GM19455 (cell line): ENCODE data around the gene CNOT4.
"Not testable (repeated sequence)": the region's sequence is repeated elsewhere in the genome, so short reads cannot be mapped to it uniquely, and the experiment has no call there.

ENCODE experiments used
- ATAC-seq: cut with Tn5 transposase; IDR thresholded peaks from one replicate; pipeline ENCODE4 v1.9.1; 2021; ENCODE audit not compliant: unreplicated experiment

CNOT4 gene

DNA sequence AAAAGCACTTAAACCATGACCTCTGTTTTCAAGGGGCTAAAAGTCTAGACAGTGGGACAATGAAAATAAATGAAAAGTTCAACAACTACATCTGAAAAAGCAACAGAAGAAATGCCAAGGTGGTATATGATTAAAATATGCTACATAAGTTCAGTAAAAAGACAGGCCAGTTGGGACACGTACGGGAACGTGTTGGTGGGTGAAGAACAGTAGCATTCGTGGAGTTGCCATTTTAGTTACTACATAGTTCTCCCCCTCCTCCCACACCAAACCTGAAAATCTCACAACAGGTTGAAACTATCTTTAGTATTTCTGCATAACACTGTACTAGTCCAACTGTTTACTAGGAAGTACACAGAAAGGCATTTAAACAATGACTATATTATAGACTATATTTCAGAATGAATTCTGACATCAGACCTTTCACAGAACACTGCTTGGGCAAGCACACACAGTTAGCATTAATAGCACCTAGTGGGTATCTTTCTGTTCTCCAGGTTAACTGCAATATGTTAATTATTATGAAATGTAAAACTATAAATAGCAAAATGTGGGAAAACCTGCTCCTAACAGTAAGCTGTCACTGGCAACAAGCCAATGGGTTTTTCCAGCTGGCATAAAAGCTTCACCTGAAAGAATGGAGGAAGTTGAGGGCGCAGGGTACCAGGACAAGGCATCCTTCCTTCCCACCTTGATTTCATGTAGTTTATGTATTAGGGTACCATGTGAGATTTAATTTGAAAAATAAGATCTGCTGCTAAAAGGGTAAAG lies 141.3 kb downstream of the CNOT4 start:
- no peak for ATAC-seq

DNA sequence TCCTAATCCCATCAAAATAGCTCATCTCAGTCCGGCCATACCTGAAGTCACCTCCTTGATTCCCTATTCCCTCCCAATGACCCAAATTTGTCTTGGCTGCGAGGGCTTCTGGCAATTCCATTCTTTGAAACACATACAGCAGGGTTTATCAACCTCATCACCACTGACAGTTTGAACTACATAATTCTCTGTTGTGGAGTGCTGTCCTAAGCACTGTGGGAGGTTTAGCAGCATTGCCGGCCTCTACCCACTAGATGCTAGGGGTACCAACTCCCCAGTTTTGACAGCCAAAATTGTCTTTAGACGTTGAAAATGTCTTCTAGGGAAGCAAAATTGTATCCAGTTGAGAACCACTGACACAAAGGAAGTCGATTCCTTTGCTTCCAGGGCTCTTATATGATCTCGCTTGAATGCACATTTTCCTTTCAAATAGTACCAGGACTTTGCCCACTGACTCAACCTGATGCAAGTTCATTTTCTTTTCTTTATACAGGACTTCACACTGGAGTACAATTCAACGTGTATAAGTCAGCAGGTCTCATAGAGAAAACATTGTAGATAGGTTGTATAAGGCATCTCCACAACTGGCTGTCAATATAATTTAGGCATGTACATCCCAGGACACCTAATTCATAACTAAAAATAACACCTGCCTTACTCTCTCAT lies 142.9 kb downstream of the CNOT4 start:
- no peak for ATAC-seq

DNA sequence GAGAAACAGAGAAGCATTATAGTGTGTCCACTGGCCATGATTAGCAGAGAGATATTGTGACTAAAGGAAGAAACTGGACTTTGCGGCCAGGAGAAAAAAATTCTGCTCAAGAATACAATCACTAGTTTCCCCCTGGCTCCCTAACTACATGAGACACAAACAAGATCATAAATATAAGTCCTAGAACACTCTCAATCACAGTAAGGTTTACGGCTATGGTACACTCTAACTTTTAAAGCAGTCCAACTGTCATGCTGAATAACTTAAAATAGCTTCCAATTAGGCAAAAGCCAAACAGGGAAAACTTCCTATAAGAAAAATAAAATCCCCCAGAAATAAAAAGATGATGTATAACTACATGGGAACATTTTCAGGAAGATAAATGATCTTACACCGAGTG lies 144.2 kb downstream of the CNOT4 start:
- ATAC-seq, result no peak

DNA sequence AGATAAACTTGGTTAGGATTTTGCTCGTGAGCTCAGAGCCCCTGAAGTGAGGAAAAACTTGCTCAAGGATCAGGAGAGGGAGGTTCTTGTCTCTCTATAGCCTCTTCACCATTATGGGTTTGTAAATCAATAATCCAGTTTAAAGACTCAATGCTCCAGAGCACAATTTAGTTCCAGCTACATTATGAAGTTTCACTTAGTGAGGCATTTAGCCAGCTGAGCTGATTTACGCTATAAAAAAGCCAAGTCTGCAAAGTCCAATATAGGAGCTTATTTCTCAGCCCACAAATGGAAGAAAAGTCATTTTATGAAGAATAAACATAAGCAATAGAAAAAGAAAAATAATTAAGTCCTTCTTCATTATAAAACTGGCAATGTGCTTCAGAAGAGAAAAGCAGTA lies 145.7 kb downstream of the CNOT4 start:
- ATAC-seq, result no peak

DNA sequence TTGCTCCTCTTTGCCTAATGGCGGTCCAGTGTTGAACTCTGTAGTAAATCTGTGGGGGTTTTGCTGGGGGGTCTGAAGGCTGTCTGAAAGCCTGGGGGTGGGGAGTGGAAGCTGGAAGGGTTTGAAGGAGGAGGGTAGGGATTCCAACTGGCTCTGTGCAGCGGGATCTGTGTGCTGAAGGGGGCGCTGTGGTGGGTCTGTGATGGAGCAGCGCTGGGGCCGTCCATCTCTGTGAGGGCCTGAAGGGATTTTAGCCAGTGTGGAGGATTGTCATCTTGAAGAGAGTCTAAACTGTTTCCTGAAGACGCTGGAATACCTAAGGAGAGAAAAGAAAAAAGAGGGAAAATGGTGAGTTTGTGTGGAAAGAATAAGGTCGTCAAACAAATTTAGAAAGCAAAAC lies 147.0 kb downstream of the CNOT4 start:
- ATAC-seq, result no peak

DNA sequence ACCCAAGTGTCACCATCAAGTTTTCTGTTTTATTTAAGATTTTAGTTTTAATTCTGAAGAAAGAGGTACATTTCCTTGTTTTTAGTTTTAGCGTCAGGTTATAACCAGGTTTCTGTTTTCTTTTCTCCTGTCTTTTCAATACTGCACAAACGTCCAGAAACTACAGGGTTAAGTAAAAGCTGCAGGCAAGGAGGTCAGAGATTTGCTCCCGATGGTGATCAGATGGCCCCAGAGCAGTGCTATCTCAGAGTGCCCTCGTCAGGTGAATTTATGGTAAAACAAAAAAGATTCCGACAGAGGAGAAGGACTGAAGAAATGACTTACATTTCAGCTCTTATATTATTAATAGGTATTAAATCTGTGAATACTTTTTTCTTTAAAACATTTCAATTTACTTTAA lies 148.1 kb downstream of the CNOT4 start:
- ATAC-seq, result no peak

DNA sequence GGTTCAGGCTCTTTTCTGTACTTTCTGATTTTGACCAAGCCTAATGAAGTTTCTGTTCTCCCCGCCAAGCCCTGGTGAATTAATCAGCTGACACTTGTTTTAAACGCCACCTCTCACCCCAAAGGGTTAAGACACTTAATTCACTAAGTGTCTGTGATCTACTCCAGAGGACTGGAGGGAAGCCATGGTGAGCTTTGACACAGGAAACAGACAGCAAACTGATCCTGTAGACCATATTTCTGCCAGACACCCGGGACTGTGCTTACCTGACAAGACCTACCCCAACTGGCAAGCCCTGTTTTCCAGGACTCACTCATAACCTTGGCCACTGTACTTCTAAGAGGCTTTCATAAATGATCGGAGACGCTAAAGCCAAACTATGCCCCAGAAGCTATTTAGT lies 150.3 kb downstream of the CNOT4 start:
- no peak for ATAC-seq

DNA sequence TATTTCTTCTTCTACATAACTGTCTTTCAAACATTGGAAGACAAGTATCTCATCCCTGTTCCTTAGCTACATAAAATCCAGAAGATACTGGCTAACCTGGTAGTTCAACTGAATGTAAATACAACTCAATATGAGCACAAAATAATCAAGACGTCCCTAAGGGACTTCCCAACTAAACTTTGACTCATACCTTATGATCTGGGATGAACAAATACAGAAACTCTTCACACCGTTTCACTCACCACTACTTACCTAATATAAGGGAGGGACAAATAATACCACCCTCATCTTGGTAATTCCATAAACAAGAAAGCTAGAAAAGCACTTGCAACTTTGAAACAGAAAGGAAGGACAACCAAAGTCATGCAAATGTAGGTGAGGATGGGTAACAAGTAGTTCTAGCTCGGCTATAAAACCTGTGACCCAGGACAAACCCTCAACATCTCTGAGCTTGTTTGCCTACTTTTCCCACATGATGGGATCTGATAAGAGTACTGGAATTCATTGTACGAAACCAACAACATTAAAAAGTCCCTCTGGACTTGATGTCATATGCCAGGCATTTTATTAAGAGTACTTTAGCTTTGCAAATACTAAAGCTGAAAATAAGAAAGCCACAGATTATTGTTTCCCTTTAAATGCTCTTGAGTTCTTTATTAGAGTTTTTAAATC lies 154.4 kb downstream of the CNOT4 start:
- no peak for ATAC-seq

DNA sequence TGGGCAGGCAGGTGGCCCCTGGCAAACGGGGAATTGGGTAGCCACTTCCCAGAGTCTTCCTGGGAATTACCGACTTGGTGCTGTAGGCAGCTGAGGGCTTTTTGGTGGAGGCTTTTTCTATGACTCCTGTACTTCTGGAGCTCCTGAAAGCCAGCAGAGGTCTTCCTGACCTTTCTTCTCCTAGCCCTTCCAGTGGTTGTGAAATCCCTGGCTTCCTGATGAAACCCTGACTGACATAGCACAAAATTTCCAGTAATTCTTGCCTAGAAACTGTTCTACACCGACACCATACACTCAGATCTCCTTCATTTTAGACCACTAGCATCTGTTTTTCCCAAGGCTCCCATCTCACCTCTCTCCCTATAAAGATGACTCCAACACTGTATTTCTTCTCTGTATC lies 156.1 kb downstream of the CNOT4 start:
- no peak for ATAC-seq

DNA sequence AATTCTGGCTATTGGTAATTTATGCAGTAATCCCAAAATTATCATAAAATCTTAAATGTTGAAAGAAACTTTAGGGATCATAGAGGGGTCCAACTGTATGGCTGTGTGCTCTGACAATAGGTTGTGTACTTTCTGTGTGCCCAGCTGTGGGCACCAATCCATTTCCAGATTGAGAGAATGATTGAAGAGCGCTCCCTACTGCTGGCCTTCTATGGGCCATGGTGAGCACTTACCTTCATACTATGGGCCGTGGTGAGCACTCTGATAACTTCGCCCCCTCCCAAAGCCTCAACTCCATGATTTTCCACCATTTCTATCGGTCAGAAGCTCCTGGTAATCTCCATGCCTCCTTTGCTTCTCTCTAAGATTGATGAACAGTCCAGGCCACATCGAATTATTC lies 157.6 kb downstream of the CNOT4 start:
- no peak for ATAC-seq

DNA sequence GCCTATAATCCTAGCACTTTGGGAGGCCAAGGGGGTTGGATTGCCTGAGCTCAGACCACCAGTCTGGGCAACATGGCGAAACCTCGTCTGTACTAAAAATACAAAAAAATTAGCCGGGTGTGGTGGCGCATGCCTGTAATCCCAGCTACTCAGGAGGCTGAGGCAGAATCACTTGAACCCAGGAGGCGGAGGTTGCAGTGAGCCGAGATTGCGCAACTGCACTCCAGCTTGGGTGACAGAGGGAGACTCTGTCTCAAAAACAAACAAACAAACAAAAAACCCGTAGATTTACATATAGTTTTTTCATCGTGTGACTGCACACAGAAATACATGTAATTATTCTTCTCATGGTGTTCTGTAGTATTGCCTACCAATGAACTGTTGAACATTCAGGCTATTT lies 158.8 kb downstream of the CNOT4 start:
- not testable (repeated sequence) for ATAC-seq

DNA sequence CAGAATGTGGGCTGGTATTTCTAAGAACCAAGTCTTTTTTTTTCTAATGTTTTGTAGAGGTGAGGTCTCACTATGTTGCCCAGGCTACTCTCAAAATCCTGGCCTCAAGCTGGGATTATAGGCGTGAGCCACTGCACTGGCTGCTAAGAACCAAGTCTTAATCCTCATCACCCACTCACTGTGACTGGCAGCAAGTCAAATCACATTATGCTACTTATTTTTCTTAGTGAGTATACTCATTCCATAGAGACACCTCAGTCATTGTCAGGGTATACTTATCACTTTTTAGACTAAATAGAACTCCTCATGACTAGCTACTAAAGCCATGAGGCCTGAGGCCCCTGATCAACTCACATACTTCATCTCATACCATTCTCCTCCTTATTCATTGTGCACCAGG lies 160.2 kb downstream of the CNOT4 start:
- no peak for ATAC-seq

DNA sequence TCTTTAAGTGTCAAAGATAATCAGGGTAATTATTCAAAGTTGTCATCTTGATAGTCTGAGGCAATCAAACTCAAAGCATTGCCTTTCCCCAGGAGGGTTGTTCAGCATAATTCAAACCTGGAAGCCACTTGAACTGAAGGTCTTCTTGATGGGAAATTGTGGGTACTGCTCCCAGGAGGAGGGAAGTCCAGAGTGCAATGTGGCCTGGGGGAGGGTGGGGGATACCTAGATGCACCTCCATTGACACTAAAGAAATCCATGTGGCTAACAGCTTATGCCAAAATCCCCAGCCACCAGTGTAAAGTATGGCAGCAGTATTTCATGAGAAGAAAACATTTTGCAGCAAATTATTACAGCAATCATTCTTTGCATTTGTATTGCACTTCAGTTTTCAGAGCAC lies 161.4 kb downstream of the CNOT4 start:
- ATAC-seq, result no peak

DNA sequence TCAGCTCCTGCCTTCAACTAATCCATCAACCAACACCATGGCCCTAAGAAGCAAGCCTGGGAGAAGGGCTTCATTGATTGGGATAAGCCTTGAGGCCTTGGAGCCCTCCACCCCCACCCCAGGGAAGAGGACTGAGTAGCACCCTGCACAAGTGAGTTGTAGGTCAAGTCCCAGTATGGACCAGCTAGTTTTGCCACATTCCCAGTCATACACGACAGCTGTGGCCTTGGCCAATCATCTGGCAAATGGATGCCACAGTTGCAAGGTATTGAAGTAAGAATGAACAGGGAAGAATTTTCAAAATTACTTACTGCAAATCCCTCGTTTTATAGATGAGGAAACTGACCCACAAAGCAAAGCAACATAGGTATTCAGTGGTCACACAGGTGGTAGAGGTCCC lies 166.5 kb downstream of the CNOT4 start:
- ATAC-seq, result no peak

DNA sequence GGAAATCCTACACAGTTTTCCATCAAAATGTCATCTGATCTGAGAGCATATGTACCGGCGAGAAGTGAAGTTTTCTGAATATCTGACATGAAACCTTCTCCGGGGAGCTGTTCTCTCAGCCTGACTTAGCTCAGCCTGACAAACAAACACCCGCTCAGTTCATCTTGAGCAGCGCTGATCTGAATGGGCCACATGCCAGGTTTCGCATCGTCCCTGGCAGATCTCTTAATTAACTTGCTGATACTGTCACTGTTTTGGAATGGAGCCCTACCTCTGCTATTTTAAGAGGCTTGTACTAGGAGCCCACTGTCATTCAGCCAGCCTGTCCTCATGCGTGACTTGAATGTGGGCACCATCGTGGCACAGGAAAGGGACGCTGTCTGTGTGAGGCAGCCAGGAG lies 167.0 kb downstream of the CNOT4 start:
- no peak for ATAC-seq

DNA sequence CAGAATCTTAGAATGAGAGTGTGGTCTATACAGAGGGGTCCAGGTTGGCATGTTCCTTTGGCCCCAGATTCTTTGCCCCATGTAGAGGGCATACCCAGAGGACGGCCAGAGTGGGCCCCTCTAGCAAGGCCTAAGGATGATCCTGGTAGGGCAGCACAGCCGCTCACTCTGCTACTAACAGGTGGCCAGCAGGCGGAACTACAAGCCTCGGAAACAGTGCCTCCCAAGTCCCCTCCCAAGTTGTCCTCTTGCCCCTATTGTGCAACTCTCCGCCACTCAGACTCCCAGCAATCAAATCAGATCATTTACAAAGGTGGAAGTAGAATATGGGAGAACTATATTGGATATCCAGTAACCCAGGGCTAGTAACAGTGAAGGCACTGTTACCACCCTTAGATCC lies 168.9 kb downstream of the CNOT4 start:
- no peak for ATAC-seq

DNA sequence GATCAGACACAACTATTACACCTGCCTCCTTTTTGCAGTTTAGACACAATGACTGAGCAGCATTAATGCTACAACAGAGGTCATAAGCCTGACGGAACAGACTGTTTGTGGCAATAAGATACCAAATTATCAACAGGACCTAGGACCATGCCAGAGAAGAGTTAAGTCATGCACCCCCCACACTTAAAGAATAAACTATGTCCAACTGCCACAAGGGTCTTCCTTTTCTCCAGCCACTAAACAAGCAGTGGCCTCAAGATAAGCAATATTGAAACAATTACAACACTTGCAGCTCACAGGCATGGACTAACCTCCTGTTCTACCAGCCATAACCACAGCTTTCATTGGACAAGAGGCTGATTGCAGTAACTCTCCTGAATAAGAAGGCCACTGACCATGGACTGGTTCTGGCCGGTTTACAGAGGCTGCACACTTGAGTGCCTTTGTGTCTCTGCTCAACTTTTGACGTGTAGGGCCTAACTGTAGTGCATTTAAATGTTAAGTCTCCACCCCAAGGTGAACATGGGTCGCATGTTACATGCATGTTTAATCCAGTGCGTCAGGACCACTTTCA lies 171.8 kb downstream of the CNOT4 start:
- ATAC-seq, result no peak

DNA sequence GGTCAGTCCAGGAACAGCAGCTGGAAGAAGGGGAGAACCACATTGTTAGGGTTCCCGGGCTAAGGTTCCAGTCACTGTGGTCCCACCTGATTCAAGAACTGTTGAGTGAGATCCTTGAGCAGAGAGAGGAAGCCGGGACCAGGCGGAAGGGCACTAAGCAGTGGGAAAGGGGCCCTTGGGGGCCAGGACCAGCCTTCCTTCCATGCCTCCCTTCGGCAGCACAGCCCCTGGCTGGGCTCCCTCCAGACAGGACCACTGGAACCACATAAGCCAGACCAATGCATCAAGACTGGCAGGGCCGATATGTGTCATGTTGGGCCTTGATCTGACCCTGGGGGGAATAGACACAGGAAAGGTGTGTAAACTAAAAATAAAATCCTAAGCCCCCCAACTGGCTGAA lies 172.4 kb downstream of the CNOT4 start:
- ATAC-seq, result no peak

DNA sequence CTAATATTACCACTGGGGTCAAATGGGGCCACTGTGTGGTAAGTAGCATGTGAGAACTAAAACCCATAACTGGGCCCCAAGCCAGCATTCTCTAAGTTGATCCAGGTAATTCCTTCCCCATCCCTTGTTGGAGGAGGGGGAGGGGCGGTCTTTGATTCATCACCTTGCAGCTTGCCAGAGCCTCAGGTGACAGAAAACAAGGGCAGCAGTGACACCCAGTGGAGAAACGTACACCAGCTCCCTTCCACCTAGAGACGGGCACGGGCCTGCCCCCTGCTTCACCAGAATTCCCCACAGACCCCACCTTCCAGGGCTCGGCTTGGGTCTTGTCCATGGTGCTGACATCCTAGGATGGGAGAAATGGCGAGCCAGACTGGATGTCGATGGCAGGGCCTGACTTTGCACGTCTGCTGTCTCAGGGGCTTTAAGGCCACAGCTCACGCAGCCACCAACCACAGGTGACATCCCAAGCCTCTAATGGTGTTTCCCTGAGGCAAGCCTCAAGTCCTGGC lies 174.2 kb downstream of the CNOT4 start:
- ATAC-seq, result no peak

DNA sequence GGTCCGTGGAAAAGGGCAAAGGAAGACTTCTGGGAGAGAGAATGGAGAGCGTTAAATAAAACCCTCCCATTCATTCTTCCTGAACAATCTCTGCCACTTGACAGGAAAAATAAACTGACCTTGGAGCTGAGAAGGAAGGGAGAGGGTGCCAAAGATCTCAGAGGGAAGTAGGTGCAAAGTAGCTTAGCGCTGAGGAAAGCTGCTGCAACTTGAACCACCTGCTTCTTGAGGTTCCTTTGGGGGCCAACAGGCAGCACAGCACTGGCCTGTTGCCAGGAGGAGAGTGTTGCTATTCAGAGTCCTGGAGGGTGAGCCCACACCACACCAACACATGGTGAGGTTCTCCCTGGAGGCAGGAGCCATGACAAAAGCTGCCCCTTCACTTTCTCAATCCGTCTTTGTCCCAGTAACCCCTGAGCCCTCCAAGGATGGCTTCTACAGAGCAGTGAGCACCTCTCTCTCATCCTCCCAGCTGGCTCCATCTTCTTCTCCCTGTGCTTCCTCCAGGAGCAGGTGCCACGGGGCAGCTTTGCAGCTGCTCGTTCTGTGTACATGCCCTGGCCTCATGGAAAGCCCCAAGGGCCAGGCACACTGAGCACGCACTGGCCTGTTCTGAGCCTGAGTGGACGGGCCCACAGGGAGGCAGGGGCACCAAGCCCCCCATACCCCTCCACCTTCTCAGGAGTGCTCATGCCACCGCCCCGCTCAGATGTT lies 174.9 kb downstream of the CNOT4 start:
- no peak for ATAC-seq

DNA sequence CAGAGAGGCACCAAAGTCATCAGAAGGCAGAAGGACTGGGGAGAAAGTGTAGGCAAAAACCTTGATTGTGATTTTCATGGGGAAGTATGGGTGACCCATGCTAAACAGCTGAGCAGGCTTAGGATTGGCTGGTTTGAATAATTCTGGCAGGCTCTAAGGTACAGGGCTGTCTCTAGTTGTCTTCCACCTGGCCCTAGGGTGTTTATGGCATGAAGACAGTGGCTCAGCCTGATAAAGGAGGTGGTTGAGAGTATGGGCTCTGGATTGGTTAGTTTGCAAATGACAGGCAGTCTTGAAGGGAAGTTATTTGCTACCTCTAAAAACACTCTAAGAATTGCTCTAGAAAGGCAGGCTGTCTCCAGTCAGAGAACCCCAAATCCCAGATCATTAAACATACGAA lies 176.0 kb downstream of the CNOT4 start:
- no peak for ATAC-seq
